Measurements from ENCODE around the gene TUBB3.
"Not testable (repeated sequence)": the region's sequence is repeated elsewhere in the genome, so short reads cannot be mapped to it uniquely, and the experiment has no call there.

Gene TUBB3

DNA sequence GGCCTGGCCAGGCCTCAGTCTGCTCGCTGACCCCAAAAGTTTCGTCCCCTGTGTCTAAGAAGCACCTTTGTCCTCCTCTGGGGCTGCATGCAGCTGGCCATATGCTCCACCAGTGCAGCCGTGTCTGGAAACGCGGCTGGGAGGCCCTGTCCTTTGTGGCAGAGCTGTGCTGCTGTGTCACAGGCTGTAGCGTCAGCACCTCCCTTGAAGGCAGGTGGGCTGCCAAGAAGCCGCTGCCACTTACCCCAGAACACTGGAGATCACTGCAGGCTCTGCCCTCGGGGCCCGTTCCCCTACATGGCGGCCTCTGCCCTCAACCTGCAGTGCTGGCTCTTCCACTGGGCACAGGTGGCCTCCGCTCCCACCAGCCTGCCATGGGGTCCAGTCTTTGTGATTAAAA is 20.2 kb upstream of the TUBB3 start:
- no peak for DNase-seq

DNA sequence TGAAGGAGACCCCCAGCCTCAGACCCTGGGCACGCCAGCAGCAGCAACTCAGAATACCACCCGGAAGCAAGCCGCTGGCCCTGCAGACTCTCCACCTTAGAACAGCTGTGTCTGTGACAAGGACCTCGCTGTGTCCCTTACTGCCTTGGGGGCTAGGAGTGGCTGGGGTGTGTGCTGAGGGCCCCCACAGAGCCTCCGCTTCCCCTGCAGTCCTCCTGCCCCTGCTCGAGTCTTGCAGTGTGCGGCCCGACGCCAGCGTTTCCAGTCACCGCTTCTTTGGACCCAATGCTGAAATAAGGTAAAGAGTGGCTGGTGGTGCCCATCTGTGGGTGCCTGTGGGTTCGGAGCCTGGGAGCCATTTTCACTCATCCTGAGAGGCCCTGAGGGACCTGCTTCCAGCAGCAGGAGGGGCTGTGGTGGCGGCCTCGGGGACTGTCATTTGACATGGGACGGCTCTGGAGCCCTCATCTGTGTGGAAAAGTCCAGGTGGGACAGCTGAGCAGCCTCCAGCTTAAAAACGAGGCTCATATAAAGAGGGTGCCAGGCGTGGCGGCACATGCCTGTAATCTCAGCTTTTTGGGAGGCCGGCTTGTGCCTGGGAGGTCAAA is 19.1 kb upstream of the TUBB3 start:
- no peak for DNase-seq

DNA sequence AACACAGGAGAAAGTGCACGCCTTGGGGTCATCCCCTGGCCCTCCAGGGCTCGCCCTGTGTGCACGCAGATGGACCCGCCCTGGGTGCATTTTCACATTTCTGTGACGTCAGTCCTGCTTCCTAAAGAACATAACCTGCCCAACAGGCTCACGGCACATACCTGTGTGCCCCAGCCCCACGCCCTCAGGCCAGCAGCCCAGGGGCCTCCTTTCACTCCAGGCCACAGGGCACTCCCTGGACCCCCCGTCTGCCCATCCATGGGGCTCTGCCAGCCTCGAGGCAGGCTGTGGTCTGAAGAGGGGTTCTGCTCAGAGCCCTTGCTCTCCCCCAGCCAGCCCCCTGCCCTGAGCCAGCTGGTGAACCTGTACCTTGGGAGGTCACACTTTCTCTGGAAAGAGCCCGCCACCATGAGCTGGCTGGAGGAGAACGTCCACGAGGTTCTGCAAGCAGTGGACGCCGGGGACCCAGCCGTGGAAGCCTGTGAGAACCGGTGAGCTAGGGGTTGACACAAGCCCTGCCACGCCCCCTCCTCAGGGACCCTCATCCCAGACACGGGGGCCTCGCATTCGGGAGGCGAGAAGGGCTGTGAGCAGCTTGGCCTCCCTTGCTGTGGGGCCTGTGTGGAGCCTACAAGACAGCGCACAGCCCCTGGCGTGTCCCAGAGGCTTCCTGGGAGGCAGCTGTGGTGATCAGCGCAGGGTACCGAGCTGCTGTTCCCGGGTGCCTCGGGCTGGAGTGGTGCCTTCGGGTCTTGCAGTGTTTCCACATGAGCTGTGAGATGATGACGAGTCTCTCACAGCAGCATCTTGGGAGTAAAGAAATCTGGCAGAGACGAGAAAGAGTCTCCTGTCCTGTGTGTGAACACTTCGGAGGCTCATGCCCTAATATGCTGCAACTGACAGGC is 18.3 kb upstream of the TUBB3 start:
- DNase-seq = no peak

DNA sequence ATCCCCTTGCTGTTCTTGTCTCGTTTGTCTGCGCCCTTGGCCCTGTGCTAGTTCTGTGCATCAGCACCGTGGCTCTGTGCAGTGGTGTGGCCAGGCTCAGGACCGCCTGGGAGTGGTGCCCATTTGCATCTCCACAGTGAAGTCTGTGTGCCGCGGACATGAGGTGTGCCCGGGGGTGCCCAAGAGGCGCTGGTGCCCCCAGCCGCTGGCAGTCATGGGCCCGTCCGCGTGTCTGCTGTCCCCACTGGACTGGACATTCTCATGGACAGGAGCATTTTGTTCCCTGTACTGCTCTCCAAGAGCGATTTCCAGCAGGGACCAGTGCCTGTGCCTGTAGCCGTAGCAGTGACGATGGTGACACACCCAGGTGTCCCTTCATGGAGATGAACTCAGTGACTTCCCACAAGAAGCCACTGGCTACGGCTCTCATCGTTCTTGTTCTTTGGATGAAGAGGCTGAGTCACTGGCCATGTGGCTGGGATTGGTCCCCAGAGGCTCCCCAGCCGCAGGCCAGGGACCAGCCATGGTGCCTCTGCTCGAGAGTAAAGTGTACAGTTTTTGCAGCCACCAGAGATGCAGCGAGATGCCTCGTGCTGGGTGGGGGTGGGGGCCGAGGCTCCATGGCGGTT is 17.5 kb upstream of the TUBB3 start:
- no peak for DNase-seq

DNA sequence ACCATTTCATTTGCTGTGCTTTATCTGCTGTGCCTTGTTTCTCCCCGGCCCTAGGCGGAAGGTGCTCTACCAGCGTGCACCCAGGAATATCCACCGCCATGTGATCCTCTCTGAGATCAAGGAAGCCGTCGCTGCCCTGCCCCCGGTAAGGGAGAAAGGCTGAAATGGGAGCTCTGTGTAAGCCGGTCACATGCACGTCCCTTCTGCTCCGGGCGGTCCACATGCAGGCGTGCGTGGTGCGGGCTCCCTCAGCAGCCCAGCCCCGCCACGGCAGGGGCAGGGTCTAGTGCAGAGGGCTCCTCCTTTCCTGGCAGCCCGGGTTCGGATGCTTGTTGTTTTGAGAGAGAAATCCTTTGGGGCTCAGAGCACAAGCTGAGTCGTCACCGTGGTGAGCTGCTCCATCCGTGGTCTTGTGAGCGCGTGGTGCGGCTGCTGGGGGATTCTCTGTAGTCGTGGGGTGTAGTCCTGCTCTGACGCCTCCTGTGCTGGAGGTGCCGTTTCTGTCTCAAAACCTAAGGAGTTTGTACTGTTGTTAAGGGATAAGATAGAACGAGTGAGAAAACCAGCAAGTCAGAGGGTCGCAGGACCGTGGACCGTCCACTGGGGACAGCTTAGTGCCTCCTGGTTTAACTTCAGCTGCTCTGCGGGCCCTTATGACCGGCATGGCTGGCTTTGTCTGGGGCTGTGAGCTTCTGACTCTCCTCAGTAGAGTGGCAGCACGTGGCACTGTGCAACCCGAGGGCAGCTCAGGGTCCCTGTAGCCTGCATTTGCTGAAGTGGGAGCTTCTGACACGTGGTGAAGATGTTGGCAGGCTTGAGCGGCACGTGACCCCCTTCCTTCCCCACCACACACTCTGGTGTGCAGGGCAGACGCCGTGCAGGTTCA is 16.8 kb upstream of the TUBB3 start:
- DNase-seq = no peak

DNA sequence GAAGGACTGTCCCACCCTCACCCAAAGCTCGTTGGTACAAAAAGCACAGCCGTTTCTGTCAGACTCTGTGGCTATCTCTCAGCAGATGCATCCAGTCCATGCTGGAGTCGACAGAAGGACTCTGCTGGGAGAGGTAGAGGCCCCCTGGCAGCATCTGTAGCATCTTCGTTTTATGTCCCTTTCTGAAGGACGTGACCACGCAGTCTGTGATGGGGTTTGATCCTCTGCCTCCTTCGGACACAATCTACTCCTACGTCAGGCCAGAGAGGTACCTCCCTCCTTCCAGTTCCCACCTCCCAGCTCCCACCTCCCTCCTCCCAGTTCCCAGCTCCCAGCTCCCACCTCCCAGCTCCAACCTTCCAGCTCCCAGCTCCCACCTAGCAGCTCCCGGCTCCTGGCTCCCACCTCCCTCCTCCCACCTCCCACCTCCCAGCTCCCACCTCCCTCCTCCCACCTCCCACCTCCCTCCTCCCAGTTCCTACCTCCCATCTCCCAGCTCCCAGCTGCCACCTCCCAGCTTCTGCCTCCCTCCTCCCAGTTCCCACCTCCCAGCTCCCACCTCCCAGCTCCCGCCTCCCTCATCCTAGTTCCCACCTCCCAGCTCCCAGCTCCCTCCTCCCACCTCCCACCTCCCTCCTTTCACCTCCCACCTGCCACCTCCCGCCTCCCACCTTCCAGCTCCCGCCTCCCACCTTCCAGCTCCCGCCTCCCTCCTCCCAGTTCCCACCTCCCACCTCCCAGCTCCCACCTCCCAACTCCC is 15.9 kb upstream of the TUBB3 start:
- no peak for DNase-seq

DNA sequence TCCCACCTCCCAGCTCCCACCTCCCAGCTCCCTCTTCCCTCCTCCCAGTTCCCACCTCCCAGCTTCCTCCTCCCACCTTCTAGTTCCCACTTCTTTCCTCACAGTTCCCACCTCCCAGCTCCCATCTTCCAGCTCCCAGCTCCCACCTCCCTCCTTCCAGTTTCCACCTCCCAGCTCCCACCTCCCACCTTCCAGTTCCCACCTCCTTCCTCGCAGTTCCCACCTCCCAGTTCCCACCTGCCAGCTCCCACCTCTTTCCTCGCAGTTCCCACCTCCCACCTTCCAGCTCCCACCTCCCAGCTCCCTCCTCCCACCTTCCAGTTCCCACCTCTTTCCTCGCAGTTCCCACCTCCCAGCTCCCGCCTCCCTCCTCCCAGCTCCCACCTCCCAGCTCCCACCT is 14.9 kb upstream of the TUBB3 start:
- no peak for DNase-seq

DNA sequence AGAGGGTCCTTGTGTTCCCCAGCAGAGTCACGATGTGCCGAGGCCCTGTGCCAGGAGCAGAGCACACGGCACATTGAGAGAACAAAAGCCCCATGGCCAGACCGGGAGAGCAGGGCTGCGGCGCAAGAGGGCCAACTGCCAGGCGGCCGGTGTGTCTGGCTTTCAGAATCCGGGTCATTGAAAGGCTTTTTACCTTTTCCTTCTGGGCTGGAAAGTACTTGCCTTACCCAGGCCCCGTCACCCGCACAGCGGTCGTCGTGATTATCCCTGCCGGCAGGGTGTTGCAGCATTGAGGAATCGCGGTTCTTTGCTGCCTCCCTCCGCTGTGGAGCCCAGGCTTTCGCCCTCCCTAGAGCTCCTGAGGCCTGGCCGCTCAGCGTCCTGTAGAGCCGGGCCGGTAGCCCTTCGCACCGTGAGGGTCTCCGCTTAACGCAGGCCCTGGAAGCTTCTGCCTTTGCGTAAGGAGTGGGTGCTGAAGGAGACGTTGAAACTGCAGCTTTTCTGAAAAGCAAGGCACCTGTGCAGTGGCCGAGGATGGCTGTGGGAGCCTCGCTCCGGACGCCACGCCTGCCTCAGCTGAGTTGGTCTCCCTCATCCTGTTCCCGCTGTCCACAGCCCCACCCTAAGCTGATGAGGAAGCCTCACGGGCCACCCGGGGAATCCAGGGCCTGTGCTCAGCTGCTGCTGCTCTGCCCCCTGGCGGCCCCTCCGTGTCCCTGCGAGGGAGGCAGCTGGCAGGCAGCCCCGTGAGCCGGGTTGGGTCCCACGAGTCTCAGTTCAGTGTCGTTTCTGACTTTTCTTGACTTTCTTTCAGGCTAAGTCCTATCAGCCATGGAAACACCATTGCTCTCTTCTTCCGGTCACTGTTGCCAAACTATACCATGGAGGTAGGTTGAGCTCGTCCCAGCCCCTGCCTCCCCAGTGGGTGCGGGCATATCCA is 13.1 kb upstream of the TUBB3 start:
- no peak for DNase-seq

DNA sequence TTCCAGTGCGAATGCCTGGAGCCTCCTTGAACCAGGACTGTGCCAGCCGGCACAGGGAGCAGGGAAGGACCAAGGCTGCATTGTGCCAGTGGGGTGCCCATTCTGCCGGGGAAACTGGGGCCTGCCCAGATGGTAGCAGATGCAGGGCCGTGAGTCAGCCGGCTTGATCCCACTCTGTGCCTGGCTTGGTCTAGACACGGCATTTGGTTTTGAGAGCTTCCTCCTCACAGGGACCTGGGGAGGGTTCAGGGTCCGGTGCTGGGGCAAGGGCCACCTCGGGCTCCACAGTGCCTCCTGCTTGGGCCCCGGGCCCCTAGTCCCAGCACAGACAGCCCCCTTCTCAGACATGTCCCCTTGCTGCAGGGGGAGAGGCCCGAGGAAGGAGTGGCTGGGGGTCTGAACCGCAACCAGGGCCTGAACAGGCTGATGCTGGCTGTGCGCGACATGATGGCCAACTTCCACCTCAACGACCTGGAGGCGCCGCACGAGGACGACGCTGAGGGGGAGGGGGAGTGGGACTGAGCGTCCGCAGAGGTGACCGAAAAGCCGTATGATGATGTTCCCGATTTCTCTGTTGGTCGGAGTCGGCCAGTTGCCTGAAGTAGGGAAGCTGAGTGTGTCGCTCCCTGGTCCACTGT is 12.3 kb upstream of the TUBB3 start:
- no peak for DNase-seq

DNA sequence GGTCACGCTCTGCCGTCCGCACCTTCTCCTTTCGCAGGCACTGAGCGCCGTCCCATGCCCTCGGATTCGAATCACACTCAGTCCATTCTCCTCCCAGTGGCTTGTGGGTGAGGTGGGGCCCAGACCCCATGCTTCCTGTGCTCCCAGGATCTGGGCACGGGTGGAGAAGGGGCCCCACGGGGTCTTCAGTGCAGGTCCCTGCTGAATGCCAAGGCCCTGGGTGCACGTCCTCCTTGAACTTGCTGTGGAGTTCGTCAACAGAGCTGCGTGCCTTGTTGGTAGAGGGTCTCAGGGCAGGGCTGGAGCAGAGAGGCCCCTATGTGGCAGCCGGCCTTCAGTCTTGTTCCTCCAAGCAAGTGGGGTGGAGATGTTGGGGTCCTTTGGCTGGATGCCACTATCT is 11.8 kb upstream of the TUBB3 start:
- DNase-seq = no peak

DNA sequence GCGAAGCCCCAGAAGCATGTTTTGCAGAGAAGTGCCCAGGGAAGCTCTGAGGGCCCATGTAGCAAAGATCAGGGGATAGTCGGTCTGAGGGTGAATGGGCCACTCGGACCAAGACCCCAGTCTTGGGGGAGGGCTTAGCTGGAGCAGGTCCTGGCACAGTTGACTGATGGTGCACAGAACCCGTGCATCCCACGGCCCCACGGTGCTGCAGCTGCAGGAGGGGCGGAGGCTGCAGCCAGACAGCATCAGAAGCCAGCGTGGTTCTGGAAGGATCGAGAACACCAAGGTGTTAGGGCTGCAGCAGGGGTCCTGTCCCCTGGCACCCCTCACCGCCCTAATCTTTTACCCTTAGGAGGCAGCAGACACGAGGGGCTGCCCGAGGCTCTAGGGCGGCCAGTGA is 11.0 kb upstream of the TUBB3 start:
- DNase-seq = no peak

DNA sequence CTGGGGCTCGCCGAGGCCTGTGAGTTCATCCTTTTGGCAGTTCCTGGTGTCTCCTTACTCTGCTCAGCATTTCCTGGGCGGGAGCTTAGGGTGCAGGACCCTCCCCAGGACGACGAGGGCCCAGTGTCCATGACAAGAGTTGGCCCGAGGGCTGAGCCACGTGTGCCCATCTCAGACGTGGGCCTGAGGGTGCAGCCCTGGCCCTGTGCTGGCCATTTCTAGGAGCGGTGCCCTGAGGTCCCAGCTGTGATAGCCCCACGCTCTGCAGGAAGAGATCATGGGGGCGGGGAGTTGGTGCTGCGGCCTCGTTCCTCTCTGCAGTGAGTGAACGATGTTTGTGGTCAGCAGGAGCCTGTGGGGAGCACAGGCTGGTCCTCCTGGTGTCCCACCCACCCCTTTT is 10.5 kb upstream of the TUBB3 start:
- no peak for DNase-seq

DNA sequence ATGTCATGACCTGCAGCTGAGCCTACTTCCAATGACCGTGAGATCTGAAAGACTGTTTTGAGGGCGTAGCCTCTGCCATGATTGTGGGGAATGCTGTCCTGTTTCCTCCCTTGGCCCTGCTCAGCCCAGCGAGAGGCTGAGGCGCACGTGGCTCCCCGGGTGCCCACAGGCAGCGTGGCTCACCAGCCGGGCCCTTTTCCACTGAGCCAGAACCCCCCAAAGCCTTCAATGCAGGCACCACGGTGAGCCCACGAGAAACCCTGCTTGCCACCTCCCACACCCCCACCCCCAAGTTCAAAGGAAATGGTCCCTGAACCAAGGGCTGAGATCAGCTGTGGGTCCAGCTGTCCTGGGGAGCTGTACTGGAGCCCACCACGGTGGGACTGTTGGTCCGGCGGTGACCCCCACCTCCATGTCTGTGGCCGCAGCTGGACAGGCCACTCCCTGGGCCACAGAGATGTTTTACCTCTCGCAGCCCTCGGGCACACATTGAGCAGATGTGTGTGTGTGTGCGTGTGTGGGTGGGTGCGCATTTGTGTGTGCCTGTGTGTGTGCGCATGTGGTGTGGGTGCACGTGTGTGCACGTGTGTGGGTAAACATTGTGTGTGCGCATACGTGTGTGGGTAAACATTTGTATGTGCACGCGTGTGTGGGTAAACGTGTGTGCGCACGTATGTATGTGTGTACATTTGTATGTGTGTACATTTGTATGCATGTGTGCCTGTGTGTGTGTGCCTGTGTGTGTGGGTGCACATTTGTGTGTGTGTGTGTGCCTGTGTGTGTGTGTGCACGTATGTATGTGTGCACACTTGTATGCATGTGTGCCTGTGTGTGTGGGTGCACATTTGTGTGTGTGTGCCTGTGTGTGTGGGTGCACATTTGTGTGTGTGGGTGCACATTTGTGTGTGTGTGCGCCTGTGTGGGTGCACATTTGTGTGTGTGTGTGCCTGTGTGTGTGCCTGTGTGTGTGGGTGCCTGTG is 9.4 kb upstream of the TUBB3 start:
- DNase-seq = no peak

DNA sequence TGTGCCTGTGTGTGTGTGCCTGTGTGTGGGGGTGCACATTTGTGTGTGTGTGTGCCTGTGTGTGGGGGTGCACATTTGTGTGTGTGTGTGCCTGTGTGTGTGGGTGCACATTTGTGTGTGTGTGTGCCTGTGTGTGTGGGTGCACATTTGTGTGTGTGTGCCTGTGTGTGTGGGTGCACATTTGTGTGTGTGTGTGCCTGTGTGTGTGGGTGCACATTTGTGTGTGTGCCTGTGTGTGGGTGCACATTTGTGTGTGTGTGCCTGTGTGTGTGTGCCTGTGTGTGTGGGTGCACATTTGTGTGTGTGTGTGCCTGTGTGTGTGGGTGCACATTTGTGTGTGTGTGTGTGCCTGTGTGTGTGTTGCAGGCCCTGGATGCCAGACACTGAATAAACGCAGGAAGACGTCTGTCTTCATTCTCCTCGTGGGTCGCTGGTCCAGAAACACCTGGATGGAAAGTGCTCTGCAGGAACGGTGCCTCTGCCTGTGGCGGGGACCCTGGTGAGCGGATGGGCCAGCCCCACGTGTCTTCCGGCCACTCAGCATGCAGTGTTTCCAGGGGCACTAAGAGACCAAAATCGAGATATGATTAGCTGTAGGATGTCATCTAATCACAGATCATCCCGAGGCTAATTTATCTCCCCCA is 8.4 kb upstream of the TUBB3 start:
- not testable (repeated sequence) for DNase-seq

DNA sequence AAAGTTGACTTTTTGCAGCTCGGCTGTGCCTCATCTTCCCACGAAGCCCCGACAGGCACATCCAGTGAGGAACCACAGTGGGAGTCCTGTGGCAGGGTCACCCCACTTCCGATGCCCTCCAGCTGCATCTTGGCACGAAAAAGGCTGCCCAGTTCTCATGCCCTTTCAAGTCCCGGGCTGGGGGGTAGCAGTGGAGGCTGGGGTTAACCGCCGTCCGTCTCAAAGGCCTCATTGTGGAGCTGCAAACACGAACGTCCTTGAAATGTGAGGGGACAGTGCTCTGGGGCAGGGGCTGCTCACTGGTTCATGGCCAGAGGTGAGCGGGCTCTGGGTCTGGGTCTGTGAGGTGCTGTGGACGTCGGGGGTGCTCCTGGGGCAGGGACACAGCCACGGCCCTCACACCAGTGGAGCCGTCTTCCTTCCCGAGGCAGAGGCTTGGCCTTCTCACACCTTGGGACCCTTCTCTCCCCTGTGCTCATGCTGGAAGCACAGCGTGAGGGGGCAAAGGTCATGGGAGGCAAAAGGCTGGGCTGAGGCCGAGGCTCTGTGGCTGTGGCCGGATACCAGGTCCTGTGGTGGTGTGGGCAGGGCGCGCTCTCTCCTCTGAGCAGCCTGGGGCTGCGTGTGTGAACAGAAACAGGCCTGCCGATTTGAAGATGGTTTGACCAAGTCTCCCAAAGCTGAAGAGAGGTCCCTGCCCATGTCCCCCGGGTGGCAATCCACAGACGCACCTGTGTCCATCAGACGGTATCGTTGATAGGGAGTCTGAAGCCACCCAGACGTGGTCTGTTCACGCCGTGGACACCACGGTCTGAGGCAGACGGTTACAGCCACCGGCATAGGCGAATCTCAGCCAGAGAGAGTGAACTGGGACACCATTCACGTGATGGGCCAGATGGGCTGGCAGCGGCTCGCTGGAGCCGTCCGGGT is 7.6 kb upstream of the TUBB3 start:
- no peak for DNase-seq

DNA sequence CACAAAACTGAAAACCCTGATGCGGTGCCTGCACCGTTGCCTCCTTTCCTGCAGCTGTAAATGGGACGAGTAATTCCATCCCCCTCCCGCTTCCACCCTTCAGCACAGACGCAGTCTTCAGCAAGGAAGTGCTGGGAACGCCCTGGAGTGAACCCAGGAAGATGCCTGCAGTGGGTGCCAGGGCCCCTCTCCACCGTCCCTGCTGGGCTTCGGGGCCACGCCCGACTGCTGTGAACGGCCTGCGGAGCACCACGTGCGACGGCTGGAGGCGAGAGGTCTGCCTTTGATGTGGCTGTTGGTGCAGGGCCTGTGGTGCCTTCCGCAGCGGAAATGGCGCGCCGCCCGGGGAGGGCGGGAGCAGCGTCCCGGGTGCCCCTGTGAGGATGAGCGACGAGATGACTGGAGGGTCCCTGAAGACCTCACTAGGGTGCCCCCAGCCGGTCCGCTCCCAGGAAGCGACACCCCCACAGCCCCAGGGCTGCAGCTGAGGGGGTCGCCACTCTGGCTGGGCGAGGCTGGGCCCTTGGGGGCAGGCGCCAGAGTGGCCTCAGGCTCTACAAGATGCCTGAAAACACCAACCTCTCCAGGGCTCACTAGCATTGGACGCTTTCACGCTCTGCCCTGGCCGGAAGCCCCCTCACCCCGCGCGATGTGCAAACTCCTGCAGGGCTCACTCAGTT is 5.2 kb upstream of the TUBB3 start:
- peak; percentile 36 for DNase-seq
